ENCODE data around the gene CRISPLD2. TPM values are rescaled to one million over a fixed set of nuclear protein-coding genes. Genes with fewer than 3 reads are reported as not detected.

Gene CRISPLD2
- total RNA-seq = 100 to 1,000 TPM in 1 of 4 donors, 10 to 100 TPM in 2, 1 to 10 TPM in 1; 6.0 to 166 (median 24.2) TPM

GRCh38 chr16:84819644-84820304 is at the start of gene CRISPLD2:
Gene CRISPLD2, plus strand, starts transcription at chr16:84819985. Its CDS starts 18,511 bp downstream, at chr16:84838496.
- intact Hi-C loops (cut with DNase I) = no loop called here
- WGBS, 2 donors = 3 to 14% methylated on average over 4 to 6 of the region's 53 CpGs

GRCh38 chr16:84773312-84773711 is 46.5 kb upstream of the CRISPLD2 start:
- Histone ChIP-seq H3K4me1 (no peaks in the 10 kb centered on the region), H3K4me3 (no peak overlapping the region), H3K36me3 (peaks cover 26 to 100% (median 42%) of the 10 kb centered on the region in 3 donors), H3K9me3 (no peaks in the 10 kb centered on the region), H3K27ac (peak overlapping the region in 1 of 4 donors; percentile 34), H3K27me3 (no peaks in the 10 kb centered on the region)
- no peak for TF ChIP-seq POLR2A (IDR thresholded peaks at IDR 0.05)
- TF ChIP-seq CTCF (IDR thresholded peaks at IDR 0.05) = no peak
- WGBS, 2 donors = 83 to 92% methylated on average over 10 of the region's 10 CpGs
- DNase-seq = no peak
- intact Hi-C loops (cut with DNase I) = no loop called here

More at GRCh38 chr16:84819644-84820304, at the start of gene CRISPLD2:
- H3K4me1 ChIP-seq = peaks cover 14 to 49% (median 14%) of the 10 kb centered on the region in 3 donors
- H3K27me3 ChIP-seq = peaks cover 0 to 69% (median 0%) of the 10 kb centered on the region in 4 donors
- H3K27ac ChIP-seq = peak within 1 kb of the TSS; percentile 52 to 93 (median 92)
- TF ChIP-seq POLR2A (IDR thresholded peaks at IDR 0.05) (peak in 2 of 4 donors; percentile 94 to 98), CTCF (IDR thresholded peaks at IDR 0.05) (peak in 1 of 6 experiments; percentile 9)
- H3K4me3 ChIP-seq = peak within 1 kb of the TSS; percentile 33 to 65 (median 58)
- peak; percentile 49 for DNase-seq
- H3K36me3 ChIP-seq = no peaks in the 10 kb centered on the region
- no peaks in the 10 kb centered on the region for H3K9me3 ChIP-seq

- intact Hi-C loops (cut with DNase I) = no loop called here
- Histone ChIP-seq H3K4me3 (peak overlapping the region in 1 of 4 donors; percentile 1), H3K27ac (peak overlapping the region in 3 of 4 donors; percentile 36 to 47 (median 42)), H3K36me3 (peaks cover 19 to 100% (median 36%) of the 10 kb centered on the region in 3 donors), H3K9me3 (no peaks in the 10 kb centered on the region), H3K27me3 (no peaks in the 10 kb centered on the region), H3K4me1 (no peaks in the 10 kb centered on the region)
- no peak for DNase-seq
- TF ChIP-seq CTCF (IDR thresholded peaks at IDR 0.05) (no peak), POLR2A (IDR thresholded peaks at IDR 0.05) (no peak)
- 44 to 53% methylated on average over 4 of the region's 4 CpGs for WGBS, 2 donors
Measured at GRCh38 chr16:84774810-84775209, 45.0 kb upstream of the CRISPLD2 start.

- DNase-seq = no peak
- Histone ChIP-seq H3K4me3 (peak overlapping the region in 1 of 4 donors; percentile 1), H3K27ac (peak overlapping the region; percentile 15 to 47 (median 39)), H3K4me1 (no peaks in the 10 kb centered on the region), H3K27me3 (no peaks in the 10 kb centered on the region), H3K36me3 (peaks cover 19 to 100% (median 40%) of the 10 kb centered on the region in 3 donors), H3K9me3 (no peaks in the 10 kb centered on the region)
- TF ChIP-seq CTCF (IDR thresholded peaks at IDR 0.05) (no peak), POLR2A (IDR thresholded peaks at IDR 0.05) (no peak)
- intact Hi-C loops (cut with DNase I) = no loop called here
- WGBS, 2 donors = 86 to 91% methylated on average over 13 of the region's 14 CpGs
Measured at GRCh38 chr16:84775262-84775810, 44.4 kb upstream of the CRISPLD2 start.

- H3K9me3 ChIP-seq = no peaks in the 10 kb centered on the region
- no peaks in the 10 kb centered on the region for H3K4me1 ChIP-seq
- no peak for DNase-seq
- H3K27ac ChIP-seq = no peak overlapping the region
- H3K4me3 ChIP-seq = no peak overlapping the region
- peaks cover 19 to 85% (median 32%) of the 10 kb centered on the region in 3 donors for H3K36me3 ChIP-seq
- H3K27me3 ChIP-seq = no peaks in the 10 kb centered on the region
- intact Hi-C loops (cut with DNase I) = no loop called here
- WGBS, 2 donors = 93 to 95% methylated on average over 5 of the region's 5 CpGs
- no peak for TF ChIP-seq CTCF (IDR thresholded peaks at IDR 0.05)
- no peak for TF ChIP-seq POLR2A (IDR thresholded peaks at IDR 0.05)
Measured at GRCh38 chr16:84777435-84777834, 42.4 kb upstream of the CRISPLD2 start.
